ENCODE results near the gene TENT5D.

The TENT5D gene

DNA sequence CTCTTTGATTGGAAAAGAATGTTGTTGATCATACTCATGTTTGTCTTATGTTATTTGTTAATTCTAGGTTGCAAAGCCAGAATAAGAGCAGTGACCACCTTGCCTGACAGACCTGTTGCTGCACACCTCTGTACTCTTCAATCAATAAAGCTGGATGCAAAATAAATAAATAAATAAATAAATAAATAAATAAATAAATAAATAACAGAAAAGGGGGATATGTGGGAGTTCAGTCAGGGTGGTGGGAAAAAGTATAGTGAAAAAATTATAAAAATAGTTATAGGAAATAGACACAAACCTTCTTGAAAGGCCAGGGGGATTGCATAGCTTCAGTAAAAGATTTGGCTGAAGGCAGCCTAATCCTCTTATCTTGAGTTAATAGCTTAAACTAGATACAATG is 51.3 kb downstream of the TENT5D start:
- Histone ChIP-seq H3K4me1 (ENCODE audit: control insufficient read depth, insufficient read depth, low read length, unreplicated experiment) (no peaks in the 10 kb centered on the region), H2AFZ (ENCODE audit: low read length, unreplicated experiment) (no peak overlapping the region)

GRCh38 chrX:80485543-80485942 is 65.3 kb downstream of the TENT5D start:
- H3K79me2 ChIP-seq (ENCODE audit: control insufficient read depth, insufficient read depth, low read length, unreplicated experiment) = no peaks in the 10 kb centered on the region
- H3K27ac ChIP-seq (ENCODE audit: low read depth, low read length) = no peak overlapping the region
- H3K36me3 ChIP-seq (ENCODE audit: insufficient read depth, low read length) = no peaks in the 10 kb centered on the region
- no peak overlapping the region for H2AFZ ChIP-seq (ENCODE audit: low read length, unreplicated experiment)
- H3K4me1 ChIP-seq (ENCODE audit: control insufficient read depth, insufficient read depth, low read length, unreplicated experiment) = no peaks in the 10 kb centered on the region
- no peak overlapping the region for H3K4me3 ChIP-seq (ENCODE audit: low read depth, low read length)
- no peaks in the 10 kb centered on the region for H3K27me3 ChIP-seq (ENCODE audit: insufficient read depth, low read length)

More for the DNA sequence above, 51.3 kb downstream of the TENT5D start:
- no peaks in the 10 kb centered on the region for H3K36me3 ChIP-seq (ENCODE audit: insufficient read depth, low read length)
- H3K79me2 ChIP-seq (ENCODE audit: control insufficient read depth, insufficient read depth, low read length, unreplicated experiment) = no peaks in the 10 kb centered on the region
- H3K27ac ChIP-seq (ENCODE audit: low read depth, low read length) = no peak overlapping the region
- H3K27me3 ChIP-seq (ENCODE audit: insufficient read depth, low read length) = no peaks in the 10 kb centered on the region
- no peak overlapping the region for H3K4me3 ChIP-seq (ENCODE audit: low read depth, low read length)

DNA sequence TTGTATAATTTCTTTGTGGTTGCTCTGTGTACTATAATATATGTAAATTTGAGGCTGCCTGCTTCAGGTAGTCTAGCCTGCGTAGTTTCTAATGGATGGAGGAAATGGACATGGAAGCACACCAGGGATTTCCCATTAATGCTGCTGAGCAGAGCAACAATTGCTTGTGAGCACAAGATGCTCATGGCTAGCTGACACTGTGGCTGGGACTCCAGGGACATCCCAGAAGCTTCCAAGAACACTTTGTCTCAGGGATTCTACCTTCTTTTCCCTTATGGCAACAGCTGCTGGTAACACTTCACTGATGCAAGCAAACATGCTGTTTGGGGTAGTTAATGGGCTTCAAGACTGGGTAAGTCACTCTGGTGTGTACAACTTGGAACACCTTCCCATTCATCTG is 66.1 kb downstream of the TENT5D start:
- no peak overlapping the region for H2AFZ ChIP-seq (ENCODE audit: low read length, unreplicated experiment)
- no peaks in the 10 kb centered on the region for H3K4me1 ChIP-seq (ENCODE audit: control insufficient read depth, insufficient read depth, low read length, unreplicated experiment)
- no peak overlapping the region for H3K4me3 ChIP-seq (ENCODE audit: low read depth, low read length)
- no peaks in the 10 kb centered on the region for H3K27me3 ChIP-seq (ENCODE audit: insufficient read depth, low read length)
- H3K27ac ChIP-seq (ENCODE audit: low read depth, low read length) = no peak overlapping the region
- no peaks in the 10 kb centered on the region for H3K36me3 ChIP-seq (ENCODE audit: insufficient read depth, low read length)
- H3K79me2 ChIP-seq (ENCODE audit: control insufficient read depth, insufficient read depth, low read length, unreplicated experiment) = no peaks in the 10 kb centered on the region

- Histone ChIP-seq H3K27ac (ENCODE audit: low read depth, low read length) (no peak overlapping the region), H3K4me3 (ENCODE audit: low read depth, low read length) (no peak overlapping the region), H3K4me1 (ENCODE audit: control insufficient read depth, insufficient read depth, low read length, unreplicated experiment) (no peaks in the 10 kb centered on the region), H2AFZ (ENCODE audit: low read length, unreplicated experiment) (no peak overlapping the region), H3K79me2 (ENCODE audit: control insufficient read depth, insufficient read depth, low read length, unreplicated experiment) (no peaks in the 10 kb centered on the region), H3K27me3 (ENCODE audit: insufficient read depth, low read length) (no peaks in the 10 kb centered on the region), H3K36me3 (ENCODE audit: insufficient read depth, low read length) (no peaks in the 10 kb centered on the region)
Observed at GRCh38 chrX:80489166-80489565, 68.9 kb downstream of the TENT5D start.
